ENCODE measurements around the gene BRK1. TPM values are rescaled to one million over a fixed set of nuclear protein-coding genes. Genes with fewer than 3 reads are reported as not detected.
"Not testable (repeated sequence)": the region's sequence is repeated elsewhere in the genome, so short reads cannot be mapped to it uniquely, and the experiment has no call there.

Gene BRK1
- polyA plus RNA-seq, 1 donor from 2014 or later: 221 TPM

DNA sequence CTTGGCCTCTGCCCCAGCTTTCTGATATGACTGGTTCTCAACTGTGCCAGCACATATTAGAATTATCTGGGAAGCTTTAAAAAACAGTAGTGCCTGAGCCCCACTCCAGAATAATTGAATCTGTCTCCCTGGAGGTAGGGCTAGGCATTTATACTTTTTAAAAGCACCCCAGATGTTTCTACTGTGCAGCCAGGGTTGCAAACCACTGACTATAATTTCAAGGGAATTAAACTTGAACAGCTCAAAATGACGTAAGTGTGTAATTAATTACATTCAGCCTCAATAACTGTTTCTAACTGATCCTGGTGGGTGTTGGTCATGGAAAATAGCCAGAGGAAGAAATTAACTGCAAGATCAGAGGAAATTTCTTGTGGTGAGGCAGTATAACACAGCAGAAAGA is 44.9 kb downstream of the BRK1 start:
- no peaks in the 10 kb centered on the region for H3K9me3 Mint-ChIP-seq
- H3K27me3 Mint-ChIP-seq: no peaks in the 10 kb centered on the region
- peaks cover 5 to 7% (median 7%) of the 10 kb centered on the region in 3 donors for H3K4me1 Mint-ChIP-seq
- peaks cover 5% of the 10 kb centered on the region for H3K36me3 Mint-ChIP-seq
- no peak overlapping the region for H3K4me3 Mint-ChIP-seq
- no peak overlapping the region for H3K27ac Mint-ChIP-seq

- Mint-ChIP-seq H3K4me1 (peaks cover 6 to 9% (median 8%) of the 10 kb centered on the region in 3 donors), H3K4me3 (no peak overlapping the region), H3K27ac (no peak overlapping the region), H3K27me3 (no peaks in the 10 kb centered on the region), H3K36me3 (peaks cover 2% of the 10 kb centered on the region), H3K9me3 (no peaks in the 10 kb centered on the region)
Measured at GRCh38 chr3:10160925-10161324, 45.5 kb downstream of the BRK1 start.

- Mint-ChIP-seq H3K4me1 (peaks cover 18% of the 10 kb centered on the region in 3 donors), H3K9me3 (no peaks in the 10 kb centered on the region), H3K27ac (peak overlapping the region; percentile 14 to 50 (median 18)), H3K4me3 (peak overlapping the region in 1 of 4 donors; percentile 72), H3K27me3 (no peaks in the 10 kb centered on the region), H3K36me3 (peaks cover 3% of the 10 kb centered on the region)
Measured at GRCh38 chr3:10162185-10162584, 46.7 kb downstream of the BRK1 start.

DNA sequence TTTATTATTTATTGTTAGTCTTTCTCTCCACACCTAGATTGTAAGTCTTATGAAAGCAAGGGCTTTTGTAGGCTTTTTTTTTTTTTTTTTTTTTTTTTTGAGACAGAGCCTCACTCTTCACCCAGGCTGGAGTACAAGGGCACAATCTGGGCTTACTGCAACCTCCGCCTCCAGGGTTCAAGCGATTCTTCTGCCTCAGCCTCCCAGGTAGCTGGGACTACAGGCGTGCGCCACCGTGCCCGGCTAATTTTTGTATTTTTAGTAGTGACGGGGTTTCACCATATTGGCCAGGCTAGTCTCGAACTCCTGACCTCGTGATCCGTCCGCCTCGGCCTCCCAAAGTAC is 48.7 kb downstream of the BRK1 start:
- not testable (repeated sequence) for H3K9me3 Mint-ChIP-seq, H3K27me3 Mint-ChIP-seq
- H3K4me3 Mint-ChIP-seq: peak overlapping the region; percentile 63 to 86 (median 84)
- H3K36me3 Mint-ChIP-seq: peaks cover 11% of the 10 kb centered on the region
- peaks cover 28% of the 10 kb centered on the region in 3 donors for H3K4me1 Mint-ChIP-seq
- peak overlapping the region in 1 of 3 donors; percentile 39 for H3K27ac Mint-ChIP-seq

DNA sequence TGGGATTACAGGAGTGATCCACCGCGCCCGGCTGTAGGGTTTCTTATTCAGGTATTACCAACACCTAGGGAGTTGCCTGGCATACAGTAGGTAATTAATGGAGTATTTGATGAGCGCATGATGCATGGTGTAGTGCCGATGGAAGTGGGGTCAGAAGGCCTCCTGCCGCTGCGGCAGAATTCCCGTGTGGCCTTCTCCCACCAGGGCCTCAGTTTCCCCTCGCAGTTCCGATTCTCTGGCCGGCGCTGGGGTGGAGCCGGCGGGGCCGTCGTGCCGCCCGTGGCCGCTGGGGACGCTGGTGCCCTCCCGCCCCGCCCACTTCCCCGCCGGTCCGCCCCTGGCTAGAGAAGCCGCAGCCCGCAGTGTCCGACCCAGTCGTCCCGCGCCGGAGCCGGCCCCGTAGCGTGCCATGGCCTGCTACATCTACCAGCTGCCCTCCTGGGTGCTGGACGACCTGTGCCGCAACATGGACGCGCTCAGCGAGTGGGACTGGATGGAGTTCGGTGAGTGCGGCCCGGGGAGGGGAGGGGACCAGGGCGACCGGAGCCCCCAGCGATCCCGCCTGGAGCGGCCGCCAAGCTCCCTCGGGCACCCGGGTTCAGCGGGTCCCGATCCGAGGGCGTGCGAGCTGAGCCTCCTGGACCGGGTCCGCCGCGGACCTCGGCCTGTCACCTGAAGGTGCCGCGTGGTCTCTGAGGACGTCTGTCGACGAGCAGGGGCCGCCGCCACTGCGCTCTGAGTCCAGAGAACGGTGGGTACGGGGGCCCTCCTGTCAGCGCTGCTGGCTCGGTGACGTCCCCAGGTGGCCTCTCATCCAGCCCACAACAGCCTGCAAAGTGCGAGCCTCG is 49.3 kb downstream of the BRK1 start, which contains the start of gene IRAK2:
TSS of gene IRAK2 (plus strand) at position 374 of the 848 bp plus-strand sequence. CDS start at position 410, 36 bp downstream.
- Mint-ChIP-seq H3K4me3 (peak within 1 kb of the TSS; percentile 82 to 94 (median 88)), H3K27ac (peak within 1 kb of the TSS; percentile 62 to 73 (median 67)), H3K36me3 (peaks cover 12% of the 10 kb centered on the region), H3K27me3 (no peaks in the 10 kb centered on the region), H3K9me3 (peaks cover 0 to 6% (median 3%) of the 10 kb centered on the region in 3 donors), H3K4me1 (peaks cover 28 to 34% (median 31%) of the 10 kb centered on the region in 3 donors)

DNA sequence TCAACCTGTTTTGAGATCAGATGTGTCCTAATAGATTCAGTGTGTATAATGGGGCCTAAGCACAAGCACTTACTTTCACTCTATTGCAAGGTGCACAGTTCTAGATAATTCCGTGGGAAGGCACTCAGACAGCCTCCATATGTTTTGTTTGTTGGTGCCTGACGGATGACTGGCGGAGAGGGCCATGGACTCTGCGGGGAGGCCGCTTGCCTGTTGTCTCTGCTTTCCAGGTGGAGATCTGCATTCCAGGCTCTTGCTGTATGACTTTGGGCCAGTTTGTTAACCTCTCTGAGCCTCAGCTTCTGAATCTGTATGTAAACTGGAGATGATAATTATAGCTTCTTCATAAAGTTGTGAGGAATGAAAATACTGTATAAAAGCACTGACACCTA is 50.7 kb downstream of the BRK1 start:
- H3K9me3 Mint-ChIP-seq: peaks cover 0 to 6% (median 3%) of the 10 kb centered on the region in 3 donors
- H3K4me1 Mint-ChIP-seq: peaks cover 35 to 43% (median 42%) of the 10 kb centered on the region in 3 donors
- H3K27me3 Mint-ChIP-seq: no peaks in the 10 kb centered on the region
- H3K36me3 Mint-ChIP-seq: peaks cover 15% of the 10 kb centered on the region
- H3K4me3 Mint-ChIP-seq: peak overlapping the region; percentile 82 to 94 (median 84)
- H3K27ac Mint-ChIP-seq: peak overlapping the region in 2 of 3 donors; percentile 62 to 67

GRCh38 chr3:10169000-10169496 is 53.6 kb downstream of the BRK1 start:
- peaks cover 0 to 6% (median 3%) of the 10 kb centered on the region in 3 donors for H3K9me3 Mint-ChIP-seq
- peak overlapping the region in 3 of 4 donors; percentile 49 to 86 (median 80) for H3K4me3 Mint-ChIP-seq
- H3K27me3 Mint-ChIP-seq: no peaks in the 10 kb centered on the region
- H3K4me1 Mint-ChIP-seq: peaks cover 37 to 46% (median 44%) of the 10 kb centered on the region in 3 donors
- H3K27ac Mint-ChIP-seq: peak overlapping the region; percentile 34 to 80 (median 74)
- peaks cover 15% of the 10 kb centered on the region for H3K36me3 Mint-ChIP-seq

DNA sequence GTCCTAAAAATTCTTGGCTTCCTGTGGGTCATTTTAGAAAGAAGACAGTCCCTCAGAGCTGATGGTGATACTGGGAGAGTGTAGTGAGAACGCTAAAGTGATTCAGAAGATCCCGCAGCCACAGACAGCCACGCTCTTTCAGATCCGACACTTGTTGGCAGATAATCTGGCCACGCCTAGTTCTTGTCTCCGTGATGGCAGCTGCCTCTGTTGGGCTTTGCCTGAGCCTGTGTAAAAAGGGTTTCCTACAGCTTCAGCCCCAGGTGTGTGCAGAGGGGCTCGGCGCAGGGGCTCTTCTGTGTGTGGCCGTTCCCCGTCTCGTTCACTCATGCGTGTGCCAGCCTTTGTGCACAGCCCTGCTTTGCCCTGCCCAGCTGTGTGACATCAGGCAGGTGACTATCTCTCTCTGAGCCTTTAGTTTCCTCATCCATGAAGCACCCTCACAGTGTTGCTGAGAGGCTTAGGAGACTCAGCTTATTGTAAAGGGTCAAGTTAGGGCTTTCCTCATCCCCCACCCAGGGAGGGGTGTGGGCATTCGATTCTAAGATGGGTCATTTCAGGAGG is 55.5 kb downstream of the BRK1 start:
- Mint-ChIP-seq H3K9me3 (peaks cover 0 to 6% (median 3%) of the 10 kb centered on the region in 3 donors), H3K4me1 (peaks cover 39 to 48% (median 48%) of the 10 kb centered on the region in 3 donors), H3K36me3 (peaks cover 19% of the 10 kb centered on the region), H3K27ac (peak overlapping the region; percentile 46 to 85 (median 64)), H3K27me3 (no peaks in the 10 kb centered on the region), H3K4me3 (peak overlapping the region in 3 of 4 donors; percentile 52 to 72 (median 67))

DNA sequence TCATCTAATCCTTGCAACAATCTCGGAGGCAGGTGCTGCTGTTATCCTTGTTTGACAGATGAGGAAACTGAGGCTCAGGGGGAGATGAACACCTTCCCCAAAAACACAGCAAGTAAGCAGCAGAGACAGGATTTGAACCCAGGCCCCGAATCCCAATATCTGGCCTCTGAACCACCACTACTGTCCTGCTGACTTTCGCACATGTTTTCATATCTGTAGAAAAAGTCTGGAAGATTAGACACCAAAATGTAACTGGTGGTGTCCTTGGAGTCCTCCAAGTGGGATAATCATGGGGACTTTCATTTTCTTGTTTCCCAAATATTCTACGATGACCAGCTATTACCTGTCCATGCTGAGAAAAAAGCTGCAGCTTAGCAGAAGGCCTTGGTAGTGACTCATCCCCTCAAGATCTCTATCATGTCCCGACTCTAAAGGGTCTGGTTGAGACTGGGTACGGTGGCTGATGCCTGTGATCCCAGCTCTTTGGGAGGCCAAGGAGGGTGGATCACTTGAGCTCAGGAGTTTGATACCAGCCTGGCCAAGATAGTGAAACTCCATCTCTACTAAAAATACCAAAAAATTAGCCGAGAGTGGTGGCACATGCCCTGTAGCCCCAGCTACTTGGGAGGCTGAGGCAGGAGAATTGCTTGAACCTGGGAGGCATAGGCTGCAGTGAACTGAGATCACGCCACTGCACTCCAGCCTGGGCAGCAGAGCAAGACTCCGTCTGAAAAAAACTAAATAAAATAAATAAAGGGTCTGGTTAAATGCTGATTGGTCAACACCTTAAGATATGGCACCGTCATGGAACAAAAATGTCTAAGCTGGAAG is 57.8 kb downstream of the BRK1 start:
- Mint-ChIP-seq H3K9me3 (peaks cover 0 to 6% (median 3%) of the 10 kb centered on the region in 3 donors), H3K27ac (peak overlapping the region; percentile 66 to 90 (median 78)), H3K27me3 (no peaks in the 10 kb centered on the region), H3K4me1 (peaks cover 25 to 37% (median 36%) of the 10 kb centered on the region in 3 donors), H3K4me3 (peak overlapping the region in 3 of 4 donors; percentile 36 to 49 (median 47)), H3K36me3 (peaks cover 16% of the 10 kb centered on the region)

- Mint-ChIP-seq H3K4me3 (peak overlapping the region in 2 of 4 donors; percentile 36 to 45), H3K9me3 (no peaks in the 10 kb centered on the region), H3K4me1 (peaks cover 20 to 31% (median 31%) of the 10 kb centered on the region in 3 donors), H3K27me3 (no peaks in the 10 kb centered on the region), H3K36me3 (peaks cover 11% of the 10 kb centered on the region), H3K27ac (peak overlapping the region; percentile 66 to 90 (median 78))
Measured at GRCh38 chr3:10173926-10174435, 58.5 kb downstream of the BRK1 start.

- peaks cover 26% of the 10 kb centered on the region in 3 donors for H3K4me1 Mint-ChIP-seq
- not testable (repeated sequence) for H3K27ac Mint-ChIP-seq, H3K4me3 Mint-ChIP-seq, H3K27me3 Mint-ChIP-seq, H3K9me3 Mint-ChIP-seq
- H3K36me3 Mint-ChIP-seq: peaks cover 17% of the 10 kb centered on the region
Measured at GRCh38 chr3:10175334-10175733, 59.9 kb downstream of the BRK1 start.

GRCh38 chr3:10176150-10176549 is 60.7 kb downstream of the BRK1 start:
- peaks cover 16% of the 10 kb centered on the region for H3K36me3 Mint-ChIP-seq
- H3K27me3 Mint-ChIP-seq, H3K4me3 Mint-ChIP-seq, H3K9me3 Mint-ChIP-seq: not testable (repeated sequence)
- peak overlapping the region in 2 of 3 donors; percentile 18 to 43 for H3K27ac Mint-ChIP-seq
- peaks cover 21 to 22% (median 21%) of the 10 kb centered on the region in 3 donors for H3K4me1 Mint-ChIP-seq
